ENCODE measurements around the gene DIAPH2.

- TF ChIP-seq POLR2A (IDR thresholded peaks at IDR 0.05), result no peak
- no peak for TF ChIP-seq CTCF (IDR thresholded peaks at IDR 0.05)
These were observed 299.9 kb downstream of the DIAPH2 start for GRCh38 chrX:96984538-96984937.

All from body of pancreas (tissue), 4 donors.